Kidney (tissue), 14 donors: ENCODE measurements around the gene PLA2G4B. TPM values are rescaled to one million over a fixed set of nuclear protein-coding genes. Genes with fewer than 3 reads are reported as not detected.

Source experiments
- DNase-seq, 5 donors: peaks; one replicate each; pipeline ENCODE4 v3.0.0-alpha.2; 2013 to 2020
- FAIRE-seq: peaks from 2 replicates; lab custom pipeline; 2012; peaks lifted over from hg19 to GRCh38; lab: Jason Lieb, UNC
- H3K27ac ChIP-seq, 2 donors: one replicate each; pipeline ENCODE4 v1.7.0; 2013; ENCODE audit warnings: low read depth in 2 of 2, low read length in 2 of 2, inconsistent platforms in 1 of 2
- H3K27me3 ChIP-seq: one replicate; pipeline ENCODE4 v1.7.1; 2013; ENCODE audit warnings: low read length, inconsistent platforms; ENCODE audit not compliant: control insufficient read depth, insufficient read depth
- H3K36me3 ChIP-seq, 3 donors: one replicate each; pipeline versions ENCODE4 v1.7.0 to v1.7.1; 2013; ENCODE audit warnings: low read length in 3 of 3, control low read depth in 1 of 3, inconsistent platforms in 1 of 3; ENCODE audit not compliant: insufficient read depth in 3 of 3, control insufficient read depth in 2 of 3
- H3K4me1 ChIP-seq, 3 donors: one replicate each; pipeline versions ENCODE4 v1.7.0 to v1.7.1; 2013; ENCODE audit warnings: low read length in 3 of 3, inconsistent platforms in 1 of 3, low read depth in 1 of 3; ENCODE audit not compliant: control insufficient read depth in 2 of 3, insufficient read depth in 2 of 3
- H3K4me3 ChIP-seq, 3 donors: one replicate each; pipeline versions ENCODE4 v1.7.0 to v1.8.1; 2013; ENCODE audit warnings: low read length in 3 of 3, control low read depth in 1 of 3, inconsistent platforms in 1 of 3
- H3K9ac ChIP-seq, 3 donors: one replicate each; pipeline versions ENCODE4 v1.7.0 to v1.7.1; 2013; ENCODE audit warnings: low read length in 3 of 3, control low read depth in 1 of 3, inconsistent platforms in 1 of 3
- H3K9me3 ChIP-seq, 3 donors: one replicate each; pipeline versions ENCODE4 v1.7.0 to v1.7.1; 2013; ENCODE audit warnings: low read length in 3 of 3, control low read depth in 1 of 3, inconsistent platforms in 1 of 3; ENCODE audit not compliant: control insufficient read depth in 2 of 3, insufficient read depth in 1 of 3
- CTCF ChIP-seq: IDR thresholded peaks from 3 replicates; pipeline ENCODE4 v1.5.1; 2012; ENCODE audit warnings: mild to moderate bottlenecking, moderate library complexity, borderline replicate concordance; ENCODE audit not compliant: insufficient read depth; ENCODE audit errors: extremely low read depth
- intact Hi-C: fragments of 100-400 bp; cut with DNase I; formaldehyde crosslinking; loops from one replicate; pipeline ENCODE4 v1.11.1; 2022
- polyA plus RNA-seq: library from polyadenylated mRNA; stranded (reverse); fragments of 350-450 nt; fragmentation: Illumina TruSeq; extraction: RNeasy Lipid Tissue Mini Kit (QIAGEN cat#74804); gene quantifications from one replicate; pipeline ENCODE4 v1.2.3, GENCODE V29; 2014; ENCODE audit warnings: low read depth, low replicate concordance; ENCODE audit not compliant: insufficient read depth
- total RNA-seq: library from RNA; stranded (reverse); fragmentation: NEBNext Ultra II Directional; extraction: Animal tissue kit (Norgen Biotek cat#: 25700); gene quantifications from one replicate; pipeline ENCODE4 v1.2.1, GENCODE V29; 2021
- donor health status: control.
- donor health status: control.
- donor health status: control.
- donor health status: control.
- donor health status: control.
- donor health status: DM: yes; HTN: yes; CAD: no.
- donor health status: Normal renal cell carcinoma (clear cell type).

The PLA2G4B gene
- total and polyA plus RNA-seq, 2 donors from 2014 or later, result 4.8 to 8.3 TPM

- Histone ChIP-seq H3K9me3 (no peaks in the 10 kb centered on the region), H3K4me3 (no peak overlapping the region), H3K4me1 (no peaks in the 10 kb centered on the region), H3K27me3 (no peaks in the 10 kb centered on the region), H3K36me3 (peaks cover 2 to 26% (median 24%) of the 10 kb centered on the region in 3 donors), H3K9ac (no peak overlapping the region), H3K27ac (no peak overlapping the region)
- no peak for TF ChIP-seq CTCF
- DNase-seq (no peak), FAIRE-seq (no peak)
- intact Hi-C loops, result loop anchor here (5.0 kb wide), 1 partner anchor 42 kb away; the partner anchor contains the start of gene MAPKBP1
Measured at GRCh38 chr15:41814534-41814933, 24.1 kb upstream of the PLA2G4B start.

GRCh38 chr15:41816788-41817187 lies 21.9 kb upstream of the PLA2G4B start:
- Histone ChIP-seq H3K4me1 (peaks cover 0 to 4% (median 0%) of the 10 kb centered on the region in 3 donors), H3K9ac (no peak overlapping the region), H3K36me3 (peaks cover 2 to 28% (median 26%) of the 10 kb centered on the region in 3 donors), H3K27ac (no peak overlapping the region), H3K27me3 (no peaks in the 10 kb centered on the region), H3K4me3 (no peak overlapping the region), H3K9me3 (no peaks in the 10 kb centered on the region)
- FAIRE-seq, result no peak
- no peak for TF ChIP-seq CTCF
- no peak for DNase-seq
- intact Hi-C loops, result no loop called here

GRCh38 chr15:41817327-41817726 lies 21.3 kb upstream of the PLA2G4B start:
- no peak overlapping the region for H3K27ac ChIP-seq
- intact Hi-C loops, result no loop called here
- FAIRE-seq (no peak), DNase-seq (no peak)
- peaks cover 0 to 4% (median 0%) of the 10 kb centered on the region in 3 donors for H3K4me1 ChIP-seq
- H3K9me3 ChIP-seq, result no peaks in the 10 kb centered on the region
- H3K4me3 ChIP-seq, result no peak overlapping the region
- H3K9ac ChIP-seq, result no peak overlapping the region
- H3K27me3 ChIP-seq, result no peaks in the 10 kb centered on the region
- H3K36me3 ChIP-seq, result peaks cover 2 to 28% (median 26%) of the 10 kb centered on the region in 3 donors
- no peak for TF ChIP-seq CTCF

- Histone ChIP-seq H3K36me3 (peaks cover 2 to 30% (median 28%) of the 10 kb centered on the region in 3 donors), H3K4me3 (no peak overlapping the region), H3K27me3 (no peaks in the 10 kb centered on the region), H3K9ac (no peak overlapping the region), H3K9me3 (no peaks in the 10 kb centered on the region), H3K4me1 (peaks cover 0 to 4% (median 0%) of the 10 kb centered on the region in 3 donors), H3K27ac (no peak overlapping the region)
- intact Hi-C loops, result no loop called here
- FAIRE-seq, result no peak
- DNase-seq, result no peak
- no peak for TF ChIP-seq CTCF
Measured at GRCh38 chr15:41817781-41818180, 20.9 kb upstream of the PLA2G4B start.
